ENCODE data around the gene PLA2G4B.

DNA sequence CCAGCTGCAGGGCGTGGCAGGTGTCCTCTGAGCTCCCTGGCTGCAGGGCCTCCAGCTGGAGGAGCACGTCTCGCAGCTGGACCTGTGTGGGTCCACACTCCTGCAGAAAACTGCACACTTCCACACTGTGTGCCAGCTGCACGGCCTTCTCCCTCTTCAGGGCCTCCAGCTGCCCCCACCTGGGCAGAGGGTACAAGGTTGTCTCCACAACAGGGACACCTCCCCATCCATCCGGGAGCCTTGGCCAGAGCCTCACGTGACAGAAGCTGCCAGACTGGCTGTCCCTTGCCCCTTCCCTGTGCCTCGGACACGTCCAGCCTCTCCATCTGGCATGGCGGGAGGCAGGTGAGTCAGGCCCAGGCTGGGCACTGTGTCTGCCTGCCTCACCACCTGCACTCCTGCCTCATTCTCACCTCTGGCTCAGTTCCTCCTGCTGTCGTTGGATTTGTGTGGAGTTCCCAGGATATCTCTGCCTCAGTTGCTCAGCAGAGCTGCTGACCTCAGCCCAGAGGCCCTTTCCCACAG is 40.7 kb downstream of the PLA2G4B start:
- TF ChIP-seq POLR2AphosphoS5 (IDR thresholded peaks at IDR 0.05; ENCODE audit: low read depth, low read length) (no peak), POLR2A (IDR thresholded peaks at IDR 0.05; ENCODE audit: low read depth, low read length) (no peak)

All from GM12892 (cell line).